Choroid plexus epithelial cell (primary cell): ENCODE data around the gene PROP1.
"Not testable (repeated sequence)": the region's sequence is repeated elsewhere in the genome, so short reads cannot be mapped to it uniquely, and the experiment has no call there.

Source experiments
- DNase-seq: peaks from one replicate; pipeline ENCODE4 v3.0.0-alpha.2; 2010; ENCODE audit warnings: low read depth
- H3K4me3 ChIP-seq: 2 replicates; pipeline ENCODE4 v1.5.1; 2011; ENCODE audit warnings: low read depth, mild to moderate bottlenecking, control low read depth, low read length, moderate library complexity
- TF ChIP-seq, protein P1 (sequence below): conservative IDR thresholded peaks from 2 replicates; pipeline ENCODE4 v1.5.1; 2011; ENCODE audit warnings: low read depth, mild to moderate bottlenecking, control low read depth, inconsistent platforms, low read length, moderate library complexity

PROP1 gene

DNA sequence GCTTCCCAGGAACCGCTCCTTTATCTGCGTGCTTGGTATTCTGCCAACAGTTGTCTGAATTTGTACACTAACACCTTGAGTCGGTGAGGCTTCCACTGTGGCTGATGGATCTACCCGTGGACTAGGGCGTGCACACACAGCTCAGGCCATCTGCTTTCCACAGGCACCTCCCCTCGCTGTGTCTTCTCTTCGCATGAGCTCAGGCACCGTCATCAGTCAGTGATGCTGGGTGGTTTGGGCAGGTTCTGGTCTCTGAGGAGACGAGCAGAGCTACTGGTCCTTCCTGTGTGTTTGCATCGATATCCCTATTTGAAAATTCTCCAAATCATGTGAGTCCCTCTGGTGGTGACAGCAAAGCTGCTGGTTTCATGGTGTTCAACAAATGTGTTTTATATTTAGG is 48.1 kb downstream of the PROP1 start:
- H3K4me3 ChIP-seq, result not testable (repeated sequence)
- peak; percentile 38 for DNase-seq
- TF ChIP-seq, protein P1, sequence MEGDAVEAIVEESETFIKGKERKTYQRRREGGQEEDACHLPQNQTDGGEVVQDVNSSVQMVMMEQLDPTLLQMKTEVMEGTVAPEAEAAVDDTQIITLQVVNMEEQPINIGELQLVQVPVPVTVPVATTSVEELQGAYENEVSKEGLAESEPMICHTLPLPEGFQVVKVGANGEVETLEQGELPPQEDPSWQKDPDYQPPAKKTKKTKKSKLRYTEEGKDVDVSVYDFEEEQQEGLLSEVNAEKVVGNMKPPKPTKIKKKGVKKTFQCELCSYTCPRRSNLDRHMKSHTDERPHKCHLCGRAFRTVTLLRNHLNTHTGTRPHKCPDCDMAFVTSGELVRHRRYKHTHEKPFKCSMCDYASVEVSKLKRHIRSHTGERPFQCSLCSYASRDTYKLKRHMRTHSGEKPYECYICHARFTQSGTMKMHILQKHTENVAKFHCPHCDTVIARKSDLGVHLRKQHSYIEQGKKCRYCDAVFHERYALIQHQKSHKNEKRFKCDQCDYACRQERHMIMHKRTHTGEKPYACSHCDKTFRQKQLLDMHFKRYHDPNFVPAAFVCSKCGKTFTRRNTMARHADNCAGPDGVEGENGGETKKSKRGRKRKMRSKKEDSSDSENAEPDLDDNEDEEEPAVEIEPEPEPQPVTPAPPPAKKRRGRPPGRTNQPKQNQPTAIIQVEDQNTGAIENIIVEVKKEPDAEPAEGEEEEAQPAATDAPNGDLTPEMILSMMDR, result peak; percentile 5

DNA sequence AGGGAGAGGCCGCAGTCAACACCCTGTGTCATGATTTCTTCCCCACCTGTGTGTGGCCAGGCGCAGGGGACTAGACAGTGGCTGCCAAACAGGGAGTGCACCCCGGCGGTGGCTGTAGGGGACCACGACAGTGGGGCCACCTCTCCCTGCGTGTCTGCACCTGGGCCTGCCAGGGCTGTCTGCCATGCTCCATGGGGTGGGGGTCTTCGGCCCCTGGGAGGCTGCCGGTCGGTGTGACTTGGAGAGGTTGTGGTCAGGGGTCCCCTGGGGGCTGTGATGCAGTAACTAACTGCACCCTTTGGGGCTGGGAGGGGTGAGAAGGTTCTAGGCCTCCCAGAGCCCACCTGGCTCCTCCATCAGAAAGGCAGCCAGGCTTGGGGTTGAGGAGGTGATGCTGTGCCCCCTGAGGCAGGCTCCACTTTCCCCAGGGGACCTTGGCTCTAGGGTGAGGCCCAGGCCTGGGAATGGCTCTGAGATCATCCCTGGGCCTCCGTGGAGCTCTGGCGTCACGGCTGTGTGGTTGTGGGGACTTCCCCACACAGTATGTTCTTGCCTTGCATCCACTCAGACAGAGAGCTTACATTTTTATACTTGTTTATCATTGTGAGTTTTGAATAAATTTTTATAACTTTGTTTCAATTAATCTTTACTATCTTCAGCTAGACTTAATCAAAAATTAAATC is 50.3 kb downstream of the PROP1 start:
- not testable (repeated sequence) for H3K4me3 ChIP-seq
- peak; percentile 20 for DNase-seq

DNA sequence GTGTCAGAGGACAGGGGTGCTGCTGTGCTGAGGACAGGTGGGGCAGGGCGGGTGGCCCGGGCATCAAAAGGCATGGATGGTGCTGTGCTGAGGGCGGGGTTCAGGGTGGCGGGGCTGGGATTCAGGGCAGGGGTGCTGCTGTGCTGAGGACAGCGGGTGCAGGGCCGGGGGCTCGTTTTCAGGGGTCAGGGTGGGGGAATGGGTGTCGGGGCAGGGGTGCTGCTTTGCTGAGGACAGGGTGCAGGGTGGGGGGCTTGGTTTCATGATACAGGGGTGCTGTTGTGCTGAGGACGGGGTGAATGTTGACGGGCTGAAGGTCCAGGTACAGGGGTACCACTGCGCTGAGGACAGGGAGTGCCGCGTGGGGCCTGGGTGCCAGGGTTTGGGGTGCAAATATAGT is 50.9 kb downstream of the PROP1 start:
- DNase-seq, H3K4me3 ChIP-seq: not testable (repeated sequence)

DNA sequence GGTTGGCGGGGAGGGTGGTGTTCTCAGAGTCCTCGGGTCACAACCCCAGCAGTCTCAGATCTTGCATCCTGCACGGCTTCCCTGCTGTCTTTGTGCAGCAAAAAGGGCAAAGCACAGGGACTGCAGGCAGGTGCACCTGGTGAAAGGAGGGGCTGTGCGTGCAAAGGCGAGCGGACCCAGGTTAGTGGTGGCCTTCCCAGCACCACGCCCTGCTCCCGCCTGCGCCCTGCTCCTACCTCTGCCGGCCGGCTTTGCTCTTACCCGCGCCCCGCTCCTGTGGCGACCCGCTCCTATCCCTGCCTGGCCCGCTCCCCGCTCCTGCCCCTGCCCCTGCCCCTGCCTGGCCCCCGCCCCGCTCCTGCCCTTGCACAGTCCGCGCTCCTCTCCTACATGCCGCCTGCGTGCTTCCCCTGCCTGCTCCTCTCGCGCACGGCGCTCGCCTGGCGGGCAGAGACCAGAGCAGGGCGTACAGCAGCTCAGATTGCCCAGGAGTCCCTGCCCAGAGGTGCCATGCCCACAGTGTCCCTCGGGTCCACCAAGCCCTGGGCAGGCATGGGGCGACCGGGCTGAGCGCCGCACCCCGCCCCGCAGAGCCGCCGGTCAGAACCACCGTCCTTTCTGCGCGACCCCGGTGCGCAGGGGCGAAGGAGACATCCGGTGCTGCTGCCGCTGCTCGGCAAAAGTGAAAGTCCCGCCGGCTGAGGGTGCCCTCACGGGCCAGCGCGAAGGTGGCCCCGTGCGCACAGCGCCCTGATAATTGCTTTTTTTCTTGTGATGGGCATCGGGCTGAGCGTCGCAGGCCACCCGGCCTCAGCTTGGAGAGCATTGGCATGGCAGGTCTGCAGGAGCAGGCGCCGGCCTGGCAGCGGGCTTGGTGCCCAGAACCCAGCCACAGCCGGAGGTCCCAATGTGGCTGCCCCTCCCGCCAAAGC is 52.0 kb downstream of the PROP1 start:
- DNase-seq, result peak; percentile 19
- peak overlapping the region; percentile 59 for H3K4me3 ChIP-seq

DNA sequence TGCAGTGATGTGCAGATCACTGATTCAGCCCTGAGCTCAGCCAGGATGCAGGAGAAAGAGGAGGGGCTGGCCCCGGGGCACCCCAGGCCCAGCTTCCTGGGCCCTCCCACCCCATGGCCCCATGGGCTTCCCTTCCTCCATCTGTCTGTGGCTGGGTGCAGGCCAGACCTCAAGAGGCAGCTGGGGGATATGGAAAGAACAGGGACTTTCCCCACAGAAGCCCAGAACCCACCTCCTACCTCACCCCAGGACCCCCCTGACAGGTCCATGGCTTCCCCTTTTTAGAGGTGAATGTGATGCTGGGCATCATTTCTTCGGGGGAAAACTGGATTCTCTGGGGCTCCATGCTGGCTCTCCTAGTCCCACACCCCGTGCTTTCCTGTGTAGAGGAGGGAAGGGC is 53.1 kb downstream of the PROP1 start:
- DNase-seq, result peak; percentile 11
- not testable (repeated sequence) for H3K4me3 ChIP-seq
